Dendritic cell treated with granulocyte-macrophage colony-stimulating factor and Interleukin-4, amounts not matched to agents 40 ng/mL and 50 ng/mL, for 4 days (primary cell): Measurements from ENCODE around the gene SIL1.
"Not testable (repeated sequence)": the region's sequence is repeated elsewhere in the genome, so short reads cannot be mapped to it uniquely, and the experiment has no call there.

Experiments used
- H3K27ac Mint-ChIP-seq: one replicate; pipeline ENCODE4 v1.8.0; 2022; ENCODE audit warnings: mild to moderate bottlenecking, mixed read lengths
- H3K27me3 Mint-ChIP-seq: one replicate; pipeline ENCODE4 v1.8.0; 2022; ENCODE audit warnings: mild to moderate bottlenecking, mixed read lengths
- H3K36me3 Mint-ChIP-seq: one replicate; pipeline ENCODE4 v1.8.0; 2022; ENCODE audit warnings: low read depth, mixed read lengths
- H3K4me1 Mint-ChIP-seq: one replicate; pipeline ENCODE4 v1.8.0; 2022; ENCODE audit warnings: low read depth, mixed read lengths
- H3K4me3 Mint-ChIP-seq: one replicate; pipeline ENCODE4 v1.8.0; 2022; ENCODE audit warnings: mild to moderate bottlenecking, moderate library complexity, mixed read lengths
- H3K9me3 Mint-ChIP-seq: one replicate; pipeline ENCODE4 v1.8.0; 2022; ENCODE audit warnings: mixed read lengths
- intact Hi-C: fragments of 100-400 bp; cut with micrococcal nuclease; formaldehyde crosslinking; loops from one replicate; pipeline ENCODE4 v1.15.0; 2022

Gene SIL1

GRCh38 chr5:139038613-139039305 lies 159.4 kb downstream of the SIL1 start:
- no peak overlapping the region for H3K27ac Mint-ChIP-seq
- H3K27me3 Mint-ChIP-seq: no peaks in the 10 kb centered on the region
- no peak overlapping the region for H3K4me3 Mint-ChIP-seq
- peaks cover under 1% of the 10 kb centered on the region for H3K9me3 Mint-ChIP-seq
- H3K4me1 Mint-ChIP-seq: peaks cover 11% of the 10 kb centered on the region
- intact Hi-C loops: no loop called here
- H3K36me3 Mint-ChIP-seq: peaks cover 19% of the 10 kb centered on the region

GRCh38 chr5:139037732-139038131 lies 160.4 kb downstream of the SIL1 start:
- no peaks in the 10 kb centered on the region for H3K27me3 Mint-ChIP-seq
- peaks cover 26% of the 10 kb centered on the region for H3K36me3 Mint-ChIP-seq
- H3K27ac Mint-ChIP-seq: no peak overlapping the region
- peaks cover 11% of the 10 kb centered on the region for H3K4me1 Mint-ChIP-seq
- no peak overlapping the region for H3K4me3 Mint-ChIP-seq
- peaks cover 11% of the 10 kb centered on the region for H3K9me3 Mint-ChIP-seq
- intact Hi-C loops: no loop called here

GRCh38 chr5:139036332-139036731 lies 161.8 kb downstream of the SIL1 start:
- Mint-ChIP-seq H3K36me3 (peaks cover 28% of the 10 kb centered on the region), H3K4me1 (peaks cover 11% of the 10 kb centered on the region), H3K9me3 (peaks cover 15% of the 10 kb centered on the region)
- H3K27ac Mint-ChIP-seq, intact Hi-C loops, H3K4me3 Mint-ChIP-seq, H3K27me3 Mint-ChIP-seq: not testable (repeated sequence)

GRCh38 chr5:139027150-139027549 lies 171.0 kb downstream of the SIL1 start:
- no peak overlapping the region for H3K27ac Mint-ChIP-seq
- intact Hi-C loops: no loop called here
- no peak overlapping the region for H3K4me3 Mint-ChIP-seq
- H3K27me3 Mint-ChIP-seq: no peaks in the 10 kb centered on the region
- H3K36me3 Mint-ChIP-seq: peaks cover 34% of the 10 kb centered on the region
- H3K4me1 Mint-ChIP-seq: peaks cover 13% of the 10 kb centered on the region
- no peaks in the 10 kb centered on the region for H3K9me3 Mint-ChIP-seq

- peaks cover 43% of the 10 kb centered on the region for H3K36me3 Mint-ChIP-seq
- no peaks in the 10 kb centered on the region for H3K9me3 Mint-ChIP-seq
- no peaks in the 10 kb centered on the region for H3K27me3 Mint-ChIP-seq
- no peak overlapping the region for H3K27ac Mint-ChIP-seq
- no peak overlapping the region for H3K4me3 Mint-ChIP-seq
- peaks cover 13% of the 10 kb centered on the region for H3K4me1 Mint-ChIP-seq
- intact Hi-C loops: no loop called here
These were observed 172.5 kb downstream of the SIL1 start for GRCh38 chr5:139025651-139026050.

GRCh38 chr5:139023286-139023685 lies 174.9 kb downstream of the SIL1 start:
- Mint-ChIP-seq H3K4me3 (no peak overlapping the region), H3K27ac (no peak overlapping the region), H3K36me3 (peaks cover 61% of the 10 kb centered on the region), H3K9me3 (no peaks in the 10 kb centered on the region), H3K27me3 (no peaks in the 10 kb centered on the region), H3K4me1 (peaks cover 13% of the 10 kb centered on the region)
- intact Hi-C loops: no loop called here

GRCh38 chr5:139022528-139022927 lies 175.6 kb downstream of the SIL1 start:
- H3K9me3 Mint-ChIP-seq: no peaks in the 10 kb centered on the region
- peaks cover 68% of the 10 kb centered on the region for H3K36me3 Mint-ChIP-seq

GRCh38 chr5:139021346-139021745 lies 176.8 kb downstream of the SIL1 start:
- Mint-ChIP-seq H3K36me3 (peaks cover 75% of the 10 kb centered on the region), H3K9me3 (no peaks in the 10 kb centered on the region), H3K27ac (no peak overlapping the region), H3K4me3 (no peak overlapping the region), H3K27me3 (no peaks in the 10 kb centered on the region), H3K4me1 (no peaks in the 10 kb centered on the region)
- intact Hi-C loops: no loop called here

More at GRCh38 chr5:139022528-139022927, 175.6 kb downstream of the SIL1 start:
- H3K4me1 Mint-ChIP-seq: peaks cover 5% of the 10 kb centered on the region
- intact Hi-C loops: no loop called here
- H3K27ac Mint-ChIP-seq: no peak overlapping the region
- H3K27me3 Mint-ChIP-seq: no peaks in the 10 kb centered on the region
- H3K4me3 Mint-ChIP-seq: no peak overlapping the region

GRCh38 chr5:139019880-139020279 lies 178.3 kb downstream of the SIL1 start:
- no peaks in the 10 kb centered on the region for H3K27me3 Mint-ChIP-seq
- intact Hi-C loops: no loop called here

GRCh38 chr5:139019211-139019610 lies 179.0 kb downstream of the SIL1 start:
- Mint-ChIP-seq H3K36me3 (peaks cover 84% of the 10 kb centered on the region), H3K27me3 (no peaks in the 10 kb centered on the region), H3K9me3 (no peaks in the 10 kb centered on the region), H3K4me3 (no peak overlapping the region), H3K4me1 (no peaks in the 10 kb centered on the region), H3K27ac (no peak overlapping the region)
- intact Hi-C loops: no loop called here

More at GRCh38 chr5:139019880-139020279, 178.3 kb downstream of the SIL1 start:
- Mint-ChIP-seq H3K4me3 (no peak overlapping the region), H3K4me1 (no peaks in the 10 kb centered on the region), H3K9me3 (no peaks in the 10 kb centered on the region), H3K36me3 (peaks cover 79% of the 10 kb centered on the region), H3K27ac (no peak overlapping the region)

- no peaks in the 10 kb centered on the region for H3K27me3 Mint-ChIP-seq
- no peak overlapping the region for H3K27ac Mint-ChIP-seq
- H3K9me3 Mint-ChIP-seq: no peaks in the 10 kb centered on the region
- H3K4me1 Mint-ChIP-seq: no peaks in the 10 kb centered on the region
- no peak overlapping the region for H3K4me3 Mint-ChIP-seq
- peaks cover 76% of the 10 kb centered on the region for H3K36me3 Mint-ChIP-seq
- intact Hi-C loops: no loop called here
These were observed 180.5 kb downstream of the SIL1 start for GRCh38 chr5:139017624-139018023.

GRCh38 chr5:139016186-139016585 lies 182.0 kb downstream of the SIL1 start:
- Mint-ChIP-seq H3K36me3 (peaks cover 81% of the 10 kb centered on the region), H3K4me3 (no peak overlapping the region), H3K4me1 (no peaks in the 10 kb centered on the region), H3K9me3 (peaks cover 11% of the 10 kb centered on the region), H3K27ac (no peak overlapping the region), H3K27me3 (no peaks in the 10 kb centered on the region)
- intact Hi-C loops: no loop called here

- H3K36me3 Mint-ChIP-seq: peaks cover 70% of the 10 kb centered on the region
These were observed 183.4 kb downstream of the SIL1 start for GRCh38 chr5:139014726-139015125.

GRCh38 chr5:139012176-139012575 lies 186.0 kb downstream of the SIL1 start:
- Mint-ChIP-seq H3K27me3 (no peaks in the 10 kb centered on the region), H3K27ac (no peak overlapping the region), H3K36me3 (peaks cover 50% of the 10 kb centered on the region), H3K9me3 (peaks cover 11% of the 10 kb centered on the region), H3K4me1 (no peaks in the 10 kb centered on the region), H3K4me3 (no peak overlapping the region)
- intact Hi-C loops: no loop called here

More at GRCh38 chr5:139014726-139015125, 183.4 kb downstream of the SIL1 start:
- Mint-ChIP-seq H3K4me1 (no peaks in the 10 kb centered on the region), H3K4me3 (no peak overlapping the region), H3K27me3 (no peaks in the 10 kb centered on the region), H3K9me3 (peaks cover 11% of the 10 kb centered on the region), H3K27ac (no peak overlapping the region)
- intact Hi-C loops: no loop called here

GRCh38 chr5:139011156-139011555 lies 187.0 kb downstream of the SIL1 start:
- Mint-ChIP-seq H3K9me3 (peaks cover 11% of the 10 kb centered on the region), H3K36me3 (peaks cover 40% of the 10 kb centered on the region), H3K4me3 (peak overlapping the region; percentile 9)
- H3K27me3 Mint-ChIP-seq, H3K27ac Mint-ChIP-seq, H3K4me1 Mint-ChIP-seq, intact Hi-C loops: not testable (repeated sequence)
